Measurements from ENCODE around the gene NR4A1. TPM values are rescaled to one million over a fixed set of nuclear protein-coding genes. Genes with fewer than 3 reads are reported as not detected.

The NR4A1 gene
- total and polyA plus RNA-seq, 2 experiments from 2014 or later = 13.7 to 24.1 TPM

- Histone ChIP-seq H3K36me3 (peaks cover 8% of the 10 kb centered on the region), H3K4me1 (ENCODE audit: low read depth) (no peaks in the 10 kb centered on the region), H3K9me3 (ENCODE audit: low read depth) (no peaks in the 10 kb centered on the region), H3K27ac (no peak overlapping the region), H3K27me3 (no peaks in the 10 kb centered on the region), H3K4me3 (no peak overlapping the region)
- no peak for DNase-seq (ENCODE audit: low read depth in 1 of 2, low spot score in 1 of 2)
- TF ChIP-seq, protein P1, sequence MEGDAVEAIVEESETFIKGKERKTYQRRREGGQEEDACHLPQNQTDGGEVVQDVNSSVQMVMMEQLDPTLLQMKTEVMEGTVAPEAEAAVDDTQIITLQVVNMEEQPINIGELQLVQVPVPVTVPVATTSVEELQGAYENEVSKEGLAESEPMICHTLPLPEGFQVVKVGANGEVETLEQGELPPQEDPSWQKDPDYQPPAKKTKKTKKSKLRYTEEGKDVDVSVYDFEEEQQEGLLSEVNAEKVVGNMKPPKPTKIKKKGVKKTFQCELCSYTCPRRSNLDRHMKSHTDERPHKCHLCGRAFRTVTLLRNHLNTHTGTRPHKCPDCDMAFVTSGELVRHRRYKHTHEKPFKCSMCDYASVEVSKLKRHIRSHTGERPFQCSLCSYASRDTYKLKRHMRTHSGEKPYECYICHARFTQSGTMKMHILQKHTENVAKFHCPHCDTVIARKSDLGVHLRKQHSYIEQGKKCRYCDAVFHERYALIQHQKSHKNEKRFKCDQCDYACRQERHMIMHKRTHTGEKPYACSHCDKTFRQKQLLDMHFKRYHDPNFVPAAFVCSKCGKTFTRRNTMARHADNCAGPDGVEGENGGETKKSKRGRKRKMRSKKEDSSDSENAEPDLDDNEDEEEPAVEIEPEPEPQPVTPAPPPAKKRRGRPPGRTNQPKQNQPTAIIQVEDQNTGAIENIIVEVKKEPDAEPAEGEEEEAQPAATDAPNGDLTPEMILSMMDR (IDR thresholded peaks at IDR 0.05; ENCODE audit: low read depth, low read length) = no peak
These were observed 11.2 kb downstream of the NR4A1 start for GRCh38 chr12:52062167-52063081.

DNA sequence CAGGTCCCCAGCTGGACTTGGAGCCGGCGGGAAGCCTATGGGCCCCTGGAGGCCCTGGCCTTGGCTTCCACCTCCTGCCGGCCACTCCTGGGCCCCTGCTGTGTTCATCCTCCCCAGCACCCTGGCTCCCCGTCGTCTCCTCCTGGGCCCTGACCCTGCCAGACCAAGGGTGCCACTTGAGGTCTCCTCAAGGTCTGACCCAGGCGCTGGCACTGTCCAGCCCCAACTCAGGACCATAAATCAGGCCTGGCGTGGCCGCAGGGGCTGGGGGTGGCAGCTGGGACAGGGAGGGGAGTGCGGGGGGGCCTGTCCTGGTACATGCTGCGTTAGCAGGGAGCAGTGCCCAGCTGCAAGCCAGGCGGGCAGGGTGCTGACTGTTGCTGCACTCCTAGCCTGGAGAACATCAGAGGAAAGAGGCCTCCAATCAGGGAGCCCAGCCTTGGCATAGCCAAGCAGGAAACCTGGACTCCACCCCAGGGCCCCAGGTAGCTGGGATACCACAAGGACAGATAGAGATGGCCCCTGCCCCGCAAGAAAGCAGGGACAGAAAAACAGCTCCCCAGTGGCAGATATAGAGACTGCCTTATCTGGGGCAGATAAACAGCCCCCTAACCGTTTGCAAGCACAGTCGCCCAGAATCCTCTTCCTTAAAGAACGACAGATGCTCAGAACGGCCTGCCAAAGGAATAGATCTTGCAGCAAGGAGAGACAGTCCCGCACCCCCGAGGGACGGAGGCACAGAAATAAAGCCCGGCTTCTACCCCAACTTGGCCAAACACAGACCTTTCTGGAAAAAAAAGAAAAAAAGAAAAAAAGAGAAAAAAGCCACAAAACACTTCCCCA is 12.1 kb downstream of the NR4A1 start:
- Histone ChIP-seq H3K27me3 (no peaks in the 10 kb centered on the region), H3K4me1 (ENCODE audit: low read depth) (no peaks in the 10 kb centered on the region), H3K9me3 (ENCODE audit: low read depth) (no peaks in the 10 kb centered on the region), H3K27ac (no peak overlapping the region), H3K4me3 (no peak overlapping the region), H3K36me3 (no peaks in the 10 kb centered on the region)
- TF ChIP-seq, protein P1 (IDR thresholded peaks at IDR 0.05; ENCODE audit: low read depth, low read length) = no peak
- no peak for DNase-seq (ENCODE audit: low read depth in 1 of 2, low spot score in 1 of 2)

DNA sequence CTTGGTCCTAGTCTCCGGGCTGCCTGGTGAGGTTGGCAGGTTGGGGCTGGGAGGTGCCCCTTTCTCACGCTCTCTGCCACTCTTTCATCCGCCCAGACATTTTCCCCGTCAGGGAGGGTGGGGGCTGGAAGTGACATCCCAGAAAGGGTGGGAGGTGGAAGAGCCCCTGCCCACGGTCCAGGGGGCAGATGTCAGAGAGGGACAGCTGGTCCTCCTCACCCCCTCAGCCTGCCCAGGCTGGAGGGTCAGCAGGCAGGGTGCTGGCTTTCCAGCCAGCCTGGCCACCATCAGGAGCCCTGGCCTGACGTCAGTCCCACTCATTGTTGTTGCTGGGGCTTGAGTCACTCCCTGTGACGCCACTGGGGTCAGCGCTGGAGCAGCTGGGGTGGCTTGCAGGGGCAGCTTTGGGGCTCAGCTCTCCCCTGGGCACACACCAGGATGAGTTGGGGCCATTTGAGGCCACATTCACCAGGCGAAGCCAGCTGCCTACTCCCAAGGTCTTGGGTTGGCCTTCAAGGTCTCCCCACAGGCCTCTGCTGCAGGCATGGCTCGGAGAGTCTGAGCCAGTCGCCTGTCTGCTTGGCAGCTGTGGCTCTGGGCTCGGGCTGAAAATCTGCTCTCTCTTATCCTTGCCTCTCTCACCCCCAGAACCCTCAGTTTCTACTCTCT is 12.9 kb downstream of the NR4A1 start:
- Histone ChIP-seq H3K36me3 (no peaks in the 10 kb centered on the region), H3K9me3 (ENCODE audit: low read depth) (no peaks in the 10 kb centered on the region), H3K27ac (no peak overlapping the region), H3K4me1 (ENCODE audit: low read depth) (no peaks in the 10 kb centered on the region), H3K27me3 (no peaks in the 10 kb centered on the region), H3K4me3 (no peak overlapping the region)
- peak in 1 of 2 donors; percentile 90 for DNase-seq (ENCODE audit: low read depth in 1 of 2, low spot score in 1 of 2)
- TF ChIP-seq, protein P1 (IDR thresholded peaks at IDR 0.05; ENCODE audit: low read depth, low read length) = no peak

GRCh38 chr12:52066346-52067080 is 15.3 kb downstream of the NR4A1 start:
- Histone ChIP-seq H3K4me1 (ENCODE audit: low read depth) (peaks cover 7% of the 10 kb centered on the region), H3K27ac (no peak overlapping the region), H3K9me3 (ENCODE audit: low read depth) (no peaks in the 10 kb centered on the region), H3K4me3 (no peak overlapping the region), H3K27me3 (no peaks in the 10 kb centered on the region), H3K36me3 (no peaks in the 10 kb centered on the region)
- no peak for DNase-seq (ENCODE audit: low read depth in 1 of 2, low spot score in 1 of 2)
- TF ChIP-seq, protein P1 (IDR thresholded peaks at IDR 0.05; ENCODE audit: low read depth, low read length) = no peak

DNA sequence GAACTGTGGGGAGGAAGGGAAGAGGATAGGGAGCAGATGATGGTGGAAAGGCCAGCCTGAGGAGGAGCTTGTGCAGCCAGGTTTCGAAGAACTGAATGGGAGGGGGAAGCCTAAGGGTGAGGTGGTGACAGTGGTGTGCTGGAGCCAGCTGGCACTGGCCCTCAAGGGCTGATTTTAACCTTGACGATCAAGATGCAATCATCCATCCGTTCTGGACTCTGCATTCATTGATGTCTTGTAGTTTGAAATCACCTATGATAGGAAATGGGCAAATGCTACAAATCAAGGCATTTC is 15.8 kb downstream of the NR4A1 start:
- Histone ChIP-seq H3K36me3 (no peaks in the 10 kb centered on the region), H3K27me3 (no peaks in the 10 kb centered on the region), H3K4me3 (no peak overlapping the region), H3K27ac (no peak overlapping the region), H3K4me1 (ENCODE audit: low read depth) (peaks cover 7% of the 10 kb centered on the region), H3K9me3 (ENCODE audit: low read depth) (no peaks in the 10 kb centered on the region)
- no peak for DNase-seq (ENCODE audit: low read depth in 1 of 2, low spot score in 1 of 2)
- TF ChIP-seq, protein P1 (IDR thresholded peaks at IDR 0.05; ENCODE audit: low read depth, low read length) = no peak

Data from cardiac muscle cell (in vitro differentiated cells and primary cell).